Hematopoietic multipotent progenitor cell treated with erythropoietin and hydrocortisone succinate and interleukin-3 and kit ligand, for 6 days (in vitro differentiated cells): ENCODE results near the gene RAI1.
"Not testable (repeated sequence)": the region's sequence is repeated elsewhere in the genome, so short reads cannot be mapped to it uniquely, and the experiment has no call there.

Experiments used
- DNase-seq: peaks from one replicate; pipeline ENCODE4 v3.0.0-alpha.2; 2015

The RAI1 gene

GRCh38 chr17:17666111-17666714, 15.0 kb upstream of the RAI1 start:
- DNase-seq: no peak

- DNase-seq: no peak
These were observed 14.0 kb upstream of the RAI1 start for GRCh38 chr17:17667231-17667630.

- no peak for DNase-seq
These were observed 13.3 kb upstream of the RAI1 start for GRCh38 chr17:17667947-17668346.

- no peak for DNase-seq
These were observed 12.9 kb upstream of the RAI1 start for GRCh38 chr17:17668358-17668757.

- DNase-seq: no peak
These were observed 12.3 kb upstream of the RAI1 start for GRCh38 chr17:17668775-17669579.

GRCh38 chr17:17669580-17670235, 11.6 kb upstream of the RAI1 start:
- no peak for DNase-seq

- DNase-seq: no peak
These were observed 10.5 kb upstream of the RAI1 start for GRCh38 chr17:17670701-17671305.

GRCh38 chr17:17671369-17672129, 9.7 kb upstream of the RAI1 start:
- DNase-seq: no peak

- peak; percentile 44 for DNase-seq
These were observed 8.5 kb upstream of the RAI1 start for GRCh38 chr17:17672453-17673368.

- DNase-seq: no peak
These were observed 5.8 kb upstream of the RAI1 start for GRCh38 chr17:17675416-17675815.

- no peak for DNase-seq
These were observed 5.2 kb upstream of the RAI1 start for GRCh38 chr17:17675925-17676534.

GRCh38 chr17:17676752-17677151, 4.5 kb upstream of the RAI1 start:
- no peak for DNase-seq

- no peak for DNase-seq
These were observed 3.8 kb upstream of the RAI1 start for GRCh38 chr17:17677299-17678040.

GRCh38 chr17:17678063-17678699, 3.1 kb upstream of the RAI1 start:
- not testable (repeated sequence) for DNase-seq

- DNase-seq: no peak
These were observed 2.0 kb upstream of the RAI1 start for GRCh38 chr17:17679243-17679642.

- DNase-seq: no peak
These were observed 1.5 kb upstream of the RAI1 start for GRCh38 chr17:17679748-17680147.

- DNase-seq: no peak
These were observed 626 bp upstream of the RAI1 start for GRCh38 chr17:17680477-17681186.

- peak; percentile 58 for DNase-seq
These were observed 560 bp downstream of the RAI1 start for GRCh38 chr17:17681744-17682292.

- peak; percentile 64 for DNase-seq
These were observed 1.1 kb downstream of the RAI1 start for GRCh38 chr17:17682293-17682736.
